HG03159 (cell line): Measurements from ENCODE around the gene TGFBR2.

ENCODE experiments used
- ATAC-seq: cut with Tn5 transposase; IDR thresholded peaks from one replicate; pipeline ENCODE4 v1.9.1; 2021; ENCODE audit warnings: mild to moderate bottlenecking, moderate library complexity; ENCODE audit not compliant: unreplicated experiment

Gene TGFBR2

DNA sequence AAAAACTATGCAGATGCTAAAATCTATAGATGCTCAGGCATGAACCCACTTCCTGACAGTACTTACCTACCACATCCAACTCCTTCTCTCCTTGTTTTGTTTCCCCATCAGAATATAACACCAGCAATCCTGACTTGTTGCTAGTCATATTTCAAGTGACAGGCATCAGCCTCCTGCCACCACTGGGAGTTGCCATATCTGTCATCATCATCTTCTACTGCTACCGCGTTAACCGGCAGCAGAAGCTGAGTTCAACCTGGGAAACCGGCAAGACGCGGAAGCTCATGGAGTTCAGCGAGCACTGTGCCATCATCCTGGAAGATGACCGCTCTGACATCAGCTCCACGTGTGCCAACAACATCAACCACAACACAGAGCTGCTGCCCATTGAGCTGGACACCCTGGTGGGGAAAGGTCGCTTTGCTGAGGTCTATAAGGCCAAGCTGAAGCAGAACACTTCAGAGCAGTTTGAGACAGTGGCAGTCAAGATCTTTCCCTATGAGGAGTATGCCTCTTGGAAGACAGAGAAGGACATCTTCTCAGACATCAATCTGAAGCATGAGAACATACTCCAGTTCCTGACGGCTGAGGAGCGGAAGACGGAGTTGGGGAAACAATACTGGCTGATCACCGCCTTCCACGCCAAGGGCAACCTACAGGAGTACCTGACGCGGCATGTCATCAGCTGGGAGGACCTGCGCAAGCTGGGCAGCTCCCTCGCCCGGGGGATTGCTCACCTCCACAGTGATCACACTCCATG lies 65.3 kb downstream of the TGFBR2 start:
- ATAC-seq, result no peak

DNA sequence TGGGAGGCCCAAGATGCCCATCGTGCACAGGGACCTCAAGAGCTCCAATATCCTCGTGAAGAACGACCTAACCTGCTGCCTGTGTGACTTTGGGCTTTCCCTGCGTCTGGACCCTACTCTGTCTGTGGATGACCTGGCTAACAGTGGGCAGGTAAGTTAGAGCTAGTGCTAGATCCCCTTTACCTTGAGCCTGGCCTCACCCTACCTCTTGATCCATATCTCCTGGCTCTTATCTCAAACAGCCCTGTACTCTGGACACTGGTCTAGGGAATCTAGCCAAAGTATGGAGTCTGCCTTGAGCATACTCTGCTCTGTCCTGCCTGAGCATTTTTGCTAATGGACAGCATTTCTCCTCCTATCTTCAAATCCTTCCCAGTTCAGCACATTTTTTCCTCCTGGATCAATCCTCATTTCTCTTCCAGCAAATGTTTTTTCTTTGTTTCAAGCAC lies 65.9 kb downstream of the TGFBR2 start:
- no peak for ATAC-seq

DNA sequence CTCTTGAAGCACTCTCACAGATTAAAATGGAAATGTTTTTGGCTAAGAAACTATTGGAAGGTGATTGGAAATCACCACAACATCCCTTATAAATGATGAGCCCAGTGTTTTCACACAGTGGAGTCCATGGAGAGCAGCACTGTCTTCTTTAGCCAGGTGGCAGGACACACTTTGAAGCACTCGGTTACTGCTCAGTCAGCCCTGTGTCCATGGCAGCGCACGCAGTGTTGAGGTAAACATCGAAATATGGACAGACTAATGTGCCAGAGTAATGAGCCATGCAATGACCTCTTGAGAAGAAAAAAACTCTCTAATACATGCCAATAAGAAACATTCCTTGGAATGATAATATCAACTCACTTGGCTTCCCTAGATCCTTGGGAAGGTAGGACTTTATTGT lies 66.6 kb downstream of the TGFBR2 start:
- no peak for ATAC-seq

DNA sequence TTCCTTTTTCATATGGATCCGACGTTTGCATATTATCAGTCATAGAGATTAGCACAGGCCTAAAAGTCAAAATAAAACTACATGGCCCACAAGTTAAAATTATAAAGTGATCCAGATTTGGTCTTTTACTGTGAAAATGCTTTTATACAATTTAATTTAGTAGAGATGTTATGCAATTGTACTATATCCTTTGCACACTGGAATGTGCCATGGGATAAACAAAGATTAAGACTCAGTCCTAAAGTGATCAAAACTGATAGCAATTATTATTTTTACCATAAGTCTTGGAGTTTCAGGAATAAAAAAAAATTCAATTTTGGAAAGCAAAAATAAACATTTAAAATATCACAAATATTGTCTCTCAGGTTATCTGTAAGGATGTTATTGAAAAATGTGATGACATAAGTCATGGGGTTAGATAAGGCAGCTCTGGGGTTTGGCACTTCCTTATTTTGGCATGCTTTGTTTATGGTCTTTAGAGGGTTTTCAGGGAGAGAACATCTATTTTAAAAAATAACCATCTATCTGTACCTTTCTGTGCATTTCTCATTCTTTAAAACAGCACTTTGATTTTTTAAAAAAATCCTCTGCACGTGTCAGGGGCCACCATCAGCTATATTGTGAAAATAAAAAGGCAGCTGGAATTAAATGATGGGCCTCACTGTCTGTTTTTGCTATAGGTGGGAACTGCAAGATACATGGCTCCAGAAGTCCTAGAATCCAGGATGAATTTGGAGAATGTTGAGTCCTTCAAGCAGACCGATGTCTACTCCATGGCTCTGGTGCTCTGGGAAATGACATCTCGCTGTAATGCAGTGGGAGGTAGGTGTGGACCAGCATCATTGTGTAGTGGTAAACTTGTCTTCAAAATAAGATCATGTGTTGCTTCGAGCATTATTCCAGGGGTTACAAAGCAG lies 67.3 kb downstream of the TGFBR2 start:
- no peak for ATAC-seq

DNA sequence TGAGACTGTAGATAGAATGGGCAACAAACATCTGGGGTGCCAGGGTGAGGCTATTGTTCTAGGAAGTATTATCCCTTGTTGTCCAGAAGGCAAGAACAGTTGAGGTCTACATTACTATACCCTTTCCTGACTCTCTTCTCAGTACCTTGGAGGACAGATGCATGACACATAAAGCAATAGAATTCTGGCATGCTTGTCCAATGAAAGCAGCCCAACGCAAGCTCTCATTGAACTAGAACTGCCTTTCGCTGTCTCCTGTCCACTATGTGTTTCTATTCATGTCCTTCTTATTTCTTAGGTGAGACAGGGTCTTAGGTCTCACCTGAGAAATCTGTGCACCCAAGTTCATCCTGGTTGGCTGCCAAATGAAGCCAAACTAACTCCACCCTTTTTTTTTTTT lies 68.6 kb downstream of the TGFBR2 start:
- ATAC-seq, result no peak

DNA sequence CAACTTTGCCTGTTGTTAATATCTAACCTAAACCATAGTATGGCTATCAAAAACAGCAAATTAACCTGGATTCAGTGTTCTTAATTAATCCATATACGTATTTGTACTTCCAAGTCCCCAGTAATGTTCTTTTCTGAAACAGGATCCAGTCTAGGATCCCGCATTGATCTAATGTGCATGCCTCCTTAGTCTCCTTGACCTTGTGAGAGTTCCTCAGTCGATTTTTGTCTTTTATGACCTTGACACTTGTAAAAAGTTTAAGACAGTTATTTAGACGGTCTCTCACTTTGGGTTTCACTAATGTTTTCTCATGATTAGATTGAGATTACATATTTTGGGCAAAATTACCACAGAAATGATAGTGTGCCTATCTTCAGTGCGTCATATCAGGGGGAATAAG lies 69.4 kb downstream of the TGFBR2 start:
- ATAC-seq, result no peak

DNA sequence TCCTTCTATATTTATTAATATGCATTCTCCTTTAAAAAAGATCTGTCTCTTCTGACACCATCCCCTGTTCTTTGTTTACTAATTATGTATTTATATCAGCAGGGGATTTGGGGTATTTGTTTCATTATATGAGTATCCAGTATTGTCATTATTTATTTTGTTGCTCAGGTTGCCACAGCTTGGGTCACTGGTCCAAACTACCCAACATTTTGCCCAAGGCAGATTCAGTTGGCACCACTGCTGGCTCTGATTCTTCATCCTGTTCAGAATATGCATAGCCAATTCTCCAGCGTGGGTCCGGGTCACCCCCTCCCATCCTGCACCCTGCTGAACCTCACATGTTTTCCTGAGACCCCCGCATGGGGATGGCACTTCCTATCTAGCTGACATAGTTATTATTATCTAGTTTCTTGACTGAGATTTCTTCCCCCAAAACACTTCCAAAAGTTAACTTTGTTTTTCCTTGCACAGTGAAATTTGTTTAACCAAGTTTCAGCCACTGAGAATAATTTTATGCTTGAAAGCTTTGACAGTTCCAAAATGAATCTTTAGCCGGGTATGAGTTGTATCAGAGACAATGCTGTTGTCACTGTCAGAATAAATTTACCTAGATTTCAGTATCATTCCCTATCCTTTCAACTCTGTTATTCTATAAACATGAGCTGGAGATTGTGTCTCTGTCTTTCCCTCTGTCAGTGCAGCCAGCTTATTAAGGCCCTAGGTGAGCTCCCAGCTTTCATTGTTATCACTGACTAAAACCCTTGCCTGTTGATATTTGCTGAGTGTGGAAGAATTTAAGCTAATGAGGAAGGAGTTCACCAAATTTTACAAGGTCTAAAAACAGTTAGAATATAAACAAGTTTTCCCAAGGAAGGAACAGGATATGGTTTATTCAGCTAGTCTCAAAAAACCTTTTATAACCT lies 70.3 kb downstream of the TGFBR2 start:
- no peak for ATAC-seq

DNA sequence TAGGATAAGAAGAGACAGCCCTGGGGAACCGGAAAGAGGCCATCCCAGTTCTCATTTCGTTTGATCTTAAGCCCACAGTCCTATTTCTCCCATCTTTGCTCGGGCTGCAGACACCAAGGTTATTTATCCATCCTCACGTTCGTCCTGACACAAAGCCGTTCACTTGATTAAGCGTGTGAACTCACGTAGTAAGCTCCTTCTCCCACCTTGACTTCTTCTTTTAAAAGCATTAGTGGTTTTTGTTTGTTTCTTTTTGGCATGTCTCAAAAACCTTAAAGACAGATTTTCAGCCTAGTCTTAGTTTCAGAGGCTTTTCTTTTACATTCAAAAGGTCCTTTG lies 70.9 kb downstream of the TGFBR2 start:
- no peak for ATAC-seq

DNA sequence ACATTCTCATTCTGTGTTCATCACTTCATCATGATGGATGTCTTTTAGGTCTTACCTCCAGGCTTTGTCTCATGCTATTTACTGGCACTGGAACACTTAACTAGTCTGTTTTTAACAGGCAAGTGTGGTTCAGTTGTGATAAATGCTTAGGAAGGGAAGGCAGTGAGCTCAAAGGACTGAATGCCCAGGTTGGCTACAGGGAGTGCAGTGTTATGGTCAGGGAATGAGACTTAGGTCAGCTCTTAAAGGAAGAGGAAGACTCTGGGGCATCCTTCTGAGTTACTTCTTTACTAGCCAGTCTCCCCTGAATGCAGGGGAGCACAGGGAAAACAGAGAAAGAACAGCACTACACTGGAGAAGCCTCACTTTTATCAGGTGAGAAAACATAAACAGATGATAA lies 72.6 kb downstream of the TGFBR2 start:
- no peak for ATAC-seq

DNA sequence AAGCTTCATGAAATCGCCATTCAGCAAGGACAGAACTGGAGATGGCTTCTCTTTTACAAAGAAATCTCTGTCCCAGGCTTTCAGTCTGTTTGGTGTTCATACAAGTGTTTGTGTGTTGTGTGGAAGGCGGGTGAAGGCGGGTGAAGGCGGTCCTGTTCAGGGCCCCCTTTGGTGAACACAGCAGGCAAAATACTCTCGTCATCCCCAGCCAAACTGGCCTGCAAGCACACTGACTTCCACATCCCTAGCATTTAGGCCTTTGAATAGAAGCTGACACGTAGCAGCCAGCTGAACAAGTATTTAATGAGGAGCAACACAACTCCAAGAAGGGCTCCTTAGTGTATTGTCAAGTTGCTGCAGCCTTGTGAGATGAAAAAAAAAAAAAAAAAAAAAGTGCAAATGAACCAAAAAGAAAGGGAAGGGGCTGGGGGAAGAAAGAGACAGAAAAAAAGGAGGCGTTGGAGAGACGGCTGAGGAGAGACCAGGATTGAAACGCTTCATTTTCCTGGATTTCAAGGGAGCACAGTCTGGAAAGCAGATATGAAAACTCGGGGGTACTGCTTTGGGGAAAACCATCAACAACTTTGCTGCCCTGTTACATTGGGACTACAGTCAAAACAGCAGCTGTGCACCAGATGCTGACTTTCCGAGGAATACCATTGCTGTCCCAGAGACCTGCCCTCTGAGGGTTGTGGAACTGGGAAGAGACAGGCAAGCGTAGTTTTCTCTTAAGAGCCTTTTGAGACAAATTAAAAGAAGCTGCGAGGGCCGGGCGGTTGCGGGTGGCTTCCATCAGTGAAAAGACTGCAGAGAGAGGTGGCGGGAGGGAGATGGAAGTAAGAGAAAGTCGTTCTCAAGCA lies 74.6 kb downstream of the TGFBR2 start:
- no peak for ATAC-seq

DNA sequence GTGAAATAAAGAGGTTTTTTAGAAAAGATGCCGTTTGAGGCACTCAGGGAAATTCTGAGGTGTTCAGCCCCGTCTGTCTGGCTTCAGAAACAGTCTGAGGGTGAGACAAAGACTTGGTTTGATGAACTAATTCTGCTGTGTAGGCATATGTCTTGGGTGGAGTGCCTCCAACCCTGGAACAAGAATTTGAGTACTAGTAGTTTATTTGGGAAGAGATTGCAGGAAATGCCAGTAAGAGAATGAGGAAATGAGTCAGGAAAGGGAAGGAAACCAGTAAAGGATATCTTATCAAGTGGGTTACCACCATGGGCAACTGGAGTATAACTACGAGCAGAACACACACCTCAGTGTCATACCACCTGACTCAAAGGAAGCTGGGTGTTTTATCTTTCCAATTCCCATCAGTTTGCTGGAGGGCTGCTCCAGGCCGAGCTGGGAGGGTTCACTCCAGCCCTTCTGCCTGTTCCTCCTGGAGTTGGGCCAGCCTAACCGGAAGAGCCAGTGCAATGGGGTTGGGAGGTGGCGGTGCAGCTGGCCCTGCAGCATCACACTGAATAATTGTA lies 75.3 kb downstream of the TGFBR2 start:
- ATAC-seq, result no peak

DNA sequence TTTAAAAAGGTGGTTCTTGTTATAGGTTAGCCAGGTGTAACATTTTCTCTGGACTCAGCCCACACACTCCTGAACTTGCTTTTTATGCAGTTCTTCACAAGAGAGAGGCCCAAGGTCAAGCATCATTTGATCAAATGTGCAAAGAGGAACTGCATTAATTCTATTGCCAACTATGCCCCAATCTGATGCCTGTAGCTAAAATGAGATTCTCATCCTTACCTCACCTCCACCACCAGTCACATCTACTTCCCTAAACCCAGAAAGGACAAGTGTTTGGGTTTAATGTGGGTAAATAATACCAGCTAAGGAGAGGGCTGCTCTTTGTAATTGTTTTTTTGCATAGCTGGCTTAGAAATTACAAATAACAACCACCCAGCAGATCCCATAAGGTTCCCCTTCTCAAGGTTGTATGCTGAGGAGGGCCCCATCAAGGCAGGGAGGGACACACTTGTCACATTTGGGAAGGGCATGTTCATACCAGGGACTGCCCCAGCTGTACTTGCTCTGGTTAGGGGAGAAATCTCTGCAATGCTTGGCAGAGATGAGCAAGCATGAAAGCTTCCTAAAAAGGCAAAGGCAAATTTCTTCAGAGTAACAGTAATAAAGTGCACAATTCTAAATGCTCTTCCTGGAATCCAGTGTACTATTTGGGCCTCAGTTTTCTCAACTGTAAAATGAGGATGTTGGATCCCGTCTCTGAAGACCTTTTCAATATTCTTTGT lies 76.2 kb downstream of the TGFBR2 start:
- no peak for ATAC-seq

DNA sequence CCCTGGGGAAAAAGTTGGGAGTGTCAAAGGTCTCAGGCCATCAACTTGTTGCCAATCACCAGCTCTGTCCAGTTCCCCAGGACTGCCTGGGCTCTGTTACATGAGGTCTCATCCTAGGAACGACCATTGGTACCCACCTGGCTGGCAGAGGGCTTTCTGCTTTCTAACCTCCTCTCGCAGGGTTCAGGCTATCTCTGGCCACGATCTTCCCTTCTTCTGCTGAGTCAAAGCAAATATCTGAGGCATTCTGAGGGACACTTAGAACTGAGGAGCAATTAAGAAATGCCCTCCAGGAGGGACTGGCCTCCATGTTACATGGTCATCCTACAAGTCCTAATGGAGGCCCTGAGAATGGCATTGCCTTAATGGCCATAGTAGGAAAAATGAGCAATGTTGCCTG lies 77.4 kb downstream of the TGFBR2 start:
- ATAC-seq, result no peak

DNA sequence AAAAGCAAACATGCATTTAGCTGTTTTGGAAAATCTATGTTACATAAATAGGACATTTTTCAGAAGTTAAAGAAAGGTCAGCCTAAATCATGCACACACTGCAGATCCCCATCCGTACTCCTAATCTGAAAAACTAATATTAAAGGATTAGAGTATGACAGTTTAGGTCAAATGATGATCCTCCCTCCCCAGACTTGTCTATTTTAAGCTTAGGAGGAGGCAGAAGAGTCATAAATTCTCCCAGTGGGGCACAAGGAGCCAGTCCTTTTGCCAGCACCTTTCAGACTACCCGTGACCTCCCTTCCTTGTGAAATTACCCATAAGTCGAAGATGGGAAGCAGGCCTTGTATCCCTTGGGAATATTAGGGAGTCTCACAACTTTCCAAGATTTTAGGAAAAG lies 78.0 kb downstream of the TGFBR2 start:
- ATAC-seq, result no peak

DNA sequence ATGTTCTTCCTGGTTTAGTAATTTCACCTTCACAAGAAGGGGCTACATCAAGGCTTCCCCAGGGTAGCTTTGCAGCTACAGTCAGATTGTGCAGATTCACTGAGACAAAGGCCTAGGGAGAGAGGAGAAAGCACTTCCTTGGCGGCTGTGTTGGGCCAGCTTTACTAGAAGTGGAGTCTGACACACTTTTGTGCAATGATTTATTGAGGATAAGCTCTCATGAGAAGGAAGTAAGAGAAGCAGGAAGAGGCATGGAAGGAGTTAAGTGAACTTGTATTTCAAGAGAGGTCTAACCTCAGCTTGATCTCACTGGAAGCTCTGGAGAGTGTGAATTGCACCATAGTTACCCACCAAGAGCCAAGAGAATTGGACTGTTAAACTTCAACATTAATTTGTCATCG lies 78.9 kb downstream of the TGFBR2 start:
- no peak for ATAC-seq

DNA sequence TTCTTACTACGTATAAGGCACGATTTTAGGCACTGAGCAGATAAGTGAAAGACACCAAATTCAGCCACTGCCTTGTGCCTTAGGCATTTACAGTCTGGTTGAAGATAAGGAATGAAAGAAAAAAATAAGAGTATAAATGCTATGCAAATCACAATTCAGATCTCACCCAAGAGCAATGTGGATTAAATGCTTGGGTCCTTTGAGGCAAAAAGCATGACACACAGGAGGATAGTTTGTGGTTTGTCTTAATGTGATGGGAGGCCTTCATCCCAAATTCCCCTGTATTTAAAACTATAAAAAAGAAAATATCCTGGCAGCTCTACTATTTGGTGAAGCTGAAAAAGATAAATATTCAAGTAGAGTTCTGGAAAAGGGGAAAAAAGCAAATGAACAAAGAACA lies 79.8 kb downstream of the TGFBR2 start:
- no peak for ATAC-seq

DNA sequence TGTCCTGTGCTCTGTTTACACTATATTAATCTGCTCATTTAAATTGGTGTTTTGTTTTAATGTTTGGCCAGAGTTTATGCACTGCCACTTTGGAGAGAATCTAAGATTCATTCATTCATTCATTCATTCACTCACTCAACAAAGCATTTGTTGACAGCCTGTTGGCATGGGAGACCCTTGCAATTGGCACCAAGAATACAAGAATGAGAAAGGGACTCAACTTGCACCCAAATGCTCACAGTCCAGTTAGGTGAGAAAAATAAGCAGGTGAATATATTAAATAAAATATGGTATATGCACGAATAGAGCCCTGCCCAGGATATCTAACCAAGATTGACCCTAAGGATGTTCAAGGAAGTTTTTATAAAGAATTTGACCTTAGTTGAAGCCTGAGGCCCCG lies 80.4 kb downstream of the TGFBR2 start:
- no peak for ATAC-seq

DNA sequence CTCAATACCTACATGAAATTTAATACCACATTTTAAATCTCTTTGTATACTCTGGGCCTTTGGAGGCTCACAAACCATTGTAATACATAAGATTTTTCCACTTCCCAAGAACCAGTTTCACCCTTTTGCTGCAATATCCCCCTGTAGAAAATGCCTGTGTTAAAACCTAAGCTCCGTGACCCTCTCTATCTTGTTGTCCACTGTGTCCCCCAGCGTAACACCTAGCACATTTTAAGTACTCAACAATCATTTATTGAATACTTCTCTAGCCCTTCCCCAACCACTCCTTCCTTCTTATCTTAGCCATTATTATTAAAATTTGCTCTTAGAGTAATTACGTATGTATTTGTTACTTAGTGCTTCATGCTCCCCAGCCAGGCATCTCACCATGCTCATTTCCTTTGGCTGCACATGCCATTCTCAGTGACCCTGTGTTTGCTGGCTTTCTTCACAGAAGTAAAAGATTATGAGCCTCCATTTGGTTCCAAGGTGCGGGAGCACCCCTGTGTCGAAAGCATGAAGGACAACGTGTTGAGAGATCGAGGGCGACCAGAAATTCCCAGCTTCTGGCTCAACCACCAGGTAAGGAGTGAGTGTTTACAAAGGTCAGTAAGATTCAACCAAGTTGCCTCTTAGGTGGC lies 81.6 kb downstream of the TGFBR2 start:
- no peak for ATAC-seq
